MV-4-11 (cell line): ENCODE measurements around the gene MRPS18A.
"Not testable (repeated sequence)": the region's sequence is repeated elsewhere in the genome, so short reads cannot be mapped to it uniquely, and the experiment has no call there.

Source experiments
- DNase-seq: peaks from one replicate; lab custom pipeline; 2025; lab: John Stamatoyannopoulos, UW

MRPS18A gene

DNA sequence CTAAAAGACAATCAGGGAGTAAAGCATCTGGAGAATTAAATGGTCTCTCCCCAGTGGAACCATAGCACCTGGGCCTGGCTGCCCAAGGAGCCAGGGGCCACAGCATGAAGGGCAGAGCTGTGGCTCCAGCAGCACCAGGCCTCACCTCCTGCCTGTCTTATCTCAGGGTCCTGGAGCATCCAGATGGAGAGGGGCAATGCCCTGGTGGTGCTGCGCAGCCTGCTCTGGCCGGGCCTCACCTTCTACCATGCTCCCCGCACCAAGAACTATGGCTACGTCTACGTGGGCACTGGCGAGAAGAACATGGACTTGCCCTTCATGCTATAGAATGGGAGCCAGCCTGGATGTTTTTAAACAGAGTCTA, 17.0 kb downstream of the MRPS18A start:
- DNase-seq, result no peak

DNA sequence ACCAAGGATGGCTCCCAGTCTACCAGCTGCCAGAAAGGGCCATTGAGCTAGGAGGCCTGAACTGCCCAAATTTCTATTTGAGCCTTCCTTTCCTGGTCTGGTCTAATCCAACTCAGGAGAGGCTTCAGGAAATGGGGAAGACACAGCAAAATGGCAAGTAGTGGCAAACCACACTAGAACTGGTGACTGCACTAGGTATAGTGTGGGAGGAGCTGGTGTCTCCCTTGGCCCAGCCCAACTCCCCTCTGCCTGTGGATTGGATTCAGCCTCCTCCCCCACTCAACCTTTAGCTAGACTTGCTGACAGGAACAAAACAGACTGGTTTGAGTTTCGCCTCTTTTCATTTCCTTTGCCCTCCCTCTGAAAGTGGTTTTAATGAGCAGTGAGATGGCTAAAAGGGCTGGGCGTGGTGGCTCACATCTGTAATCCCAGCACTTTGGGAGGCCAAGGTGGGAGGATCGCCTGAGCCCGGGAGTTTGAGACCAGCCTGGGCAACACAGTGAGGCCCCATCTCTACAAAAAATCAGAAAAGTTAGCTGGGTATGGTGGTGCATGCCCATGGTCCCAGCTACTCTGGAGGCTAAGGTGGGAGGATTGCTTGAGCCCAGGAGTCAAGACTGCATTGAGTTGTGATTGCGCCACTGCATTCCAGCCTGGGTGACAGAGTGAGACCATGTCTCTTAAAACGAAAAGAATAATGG, 17.5 kb downstream of the MRPS18A start:
- peak; percentile 63 for DNase-seq

DNA sequence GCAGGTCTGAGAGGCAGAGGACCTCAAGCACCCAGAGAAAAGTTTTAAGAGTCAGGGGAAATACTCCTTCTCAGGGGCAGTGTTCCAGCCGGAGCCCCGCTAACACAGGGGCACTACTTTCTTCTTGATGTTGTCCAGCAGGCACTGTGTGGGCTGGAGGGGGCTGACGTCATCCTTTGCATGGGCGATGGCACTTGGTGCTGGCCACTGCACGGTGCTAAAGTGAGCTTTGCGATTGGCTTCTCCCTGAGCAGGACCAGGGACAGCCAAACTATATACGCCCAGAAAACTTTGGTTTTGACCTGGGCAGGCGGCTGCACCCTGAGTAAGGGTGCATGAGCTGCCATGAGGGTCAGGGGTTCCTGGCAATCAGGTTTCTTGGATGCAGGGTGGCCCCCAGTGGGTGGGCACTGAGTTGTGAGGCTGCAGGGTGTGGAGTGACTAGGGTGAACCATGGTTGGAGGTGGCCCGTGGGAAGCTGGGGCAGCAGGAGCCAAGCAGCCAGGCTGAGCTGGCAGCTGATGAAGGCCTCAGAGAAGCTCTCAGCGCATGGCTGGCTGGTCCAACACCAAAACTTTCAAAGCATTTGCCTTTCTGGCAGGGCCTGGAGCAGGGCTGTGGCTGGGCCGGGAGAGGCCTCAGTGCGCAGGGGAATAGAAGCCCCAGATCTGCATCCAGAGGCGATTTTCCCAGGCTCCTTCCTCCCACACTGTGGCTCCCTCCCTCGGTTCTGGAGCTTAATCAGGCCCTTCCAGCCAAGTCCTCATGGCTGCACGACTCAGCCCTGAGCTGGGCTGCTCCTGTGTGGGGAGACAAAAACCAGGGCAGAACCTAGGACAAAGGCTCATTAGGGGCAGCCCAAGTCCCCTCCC, 18.3 kb downstream of the MRPS18A start:
- DNase-seq, result no peak

DNA sequence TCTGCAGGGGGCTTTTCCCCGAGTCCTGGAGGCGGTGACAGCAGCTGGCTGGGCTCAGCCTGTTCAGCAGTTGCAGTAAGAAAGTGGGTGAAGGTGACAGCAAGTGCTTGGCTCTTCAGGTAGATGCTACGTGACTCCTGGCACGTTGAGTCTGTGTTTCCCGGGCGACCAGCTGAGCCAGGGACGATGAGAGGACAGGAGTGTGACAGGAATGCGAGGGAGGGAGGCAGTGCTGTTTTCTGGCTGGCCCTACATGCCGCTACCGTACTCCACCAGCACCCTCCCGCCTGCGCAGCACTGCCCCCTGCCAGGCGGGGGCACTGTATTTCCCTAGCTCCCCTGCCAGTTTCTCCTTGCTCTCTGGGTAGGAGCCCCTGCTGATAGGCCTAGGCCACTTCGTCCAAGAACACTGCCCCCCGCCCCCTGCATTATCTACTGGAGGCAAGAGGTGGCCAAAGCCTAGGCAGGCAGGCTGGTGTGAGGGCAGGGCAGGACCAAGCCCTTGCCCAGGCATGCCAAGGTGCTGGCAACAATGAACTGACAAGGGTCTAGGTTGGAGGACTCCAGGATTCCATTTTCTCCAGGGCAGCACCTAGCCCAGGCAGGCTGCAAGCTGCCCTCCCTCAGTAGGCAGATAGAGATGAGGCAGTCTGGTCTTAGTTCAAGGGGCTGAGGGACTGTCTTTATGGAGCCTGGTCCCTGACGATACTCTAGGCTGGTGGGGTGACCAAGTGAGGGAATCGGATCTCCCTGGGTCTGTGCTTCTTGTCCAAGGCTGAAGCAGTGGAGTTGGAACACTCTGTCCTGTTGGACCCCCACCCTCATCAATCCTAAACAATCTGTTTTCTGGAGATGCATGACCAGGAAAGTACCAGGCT, 19.2 kb downstream of the MRPS18A start:
- peak; percentile 64 for DNase-seq

DNA sequence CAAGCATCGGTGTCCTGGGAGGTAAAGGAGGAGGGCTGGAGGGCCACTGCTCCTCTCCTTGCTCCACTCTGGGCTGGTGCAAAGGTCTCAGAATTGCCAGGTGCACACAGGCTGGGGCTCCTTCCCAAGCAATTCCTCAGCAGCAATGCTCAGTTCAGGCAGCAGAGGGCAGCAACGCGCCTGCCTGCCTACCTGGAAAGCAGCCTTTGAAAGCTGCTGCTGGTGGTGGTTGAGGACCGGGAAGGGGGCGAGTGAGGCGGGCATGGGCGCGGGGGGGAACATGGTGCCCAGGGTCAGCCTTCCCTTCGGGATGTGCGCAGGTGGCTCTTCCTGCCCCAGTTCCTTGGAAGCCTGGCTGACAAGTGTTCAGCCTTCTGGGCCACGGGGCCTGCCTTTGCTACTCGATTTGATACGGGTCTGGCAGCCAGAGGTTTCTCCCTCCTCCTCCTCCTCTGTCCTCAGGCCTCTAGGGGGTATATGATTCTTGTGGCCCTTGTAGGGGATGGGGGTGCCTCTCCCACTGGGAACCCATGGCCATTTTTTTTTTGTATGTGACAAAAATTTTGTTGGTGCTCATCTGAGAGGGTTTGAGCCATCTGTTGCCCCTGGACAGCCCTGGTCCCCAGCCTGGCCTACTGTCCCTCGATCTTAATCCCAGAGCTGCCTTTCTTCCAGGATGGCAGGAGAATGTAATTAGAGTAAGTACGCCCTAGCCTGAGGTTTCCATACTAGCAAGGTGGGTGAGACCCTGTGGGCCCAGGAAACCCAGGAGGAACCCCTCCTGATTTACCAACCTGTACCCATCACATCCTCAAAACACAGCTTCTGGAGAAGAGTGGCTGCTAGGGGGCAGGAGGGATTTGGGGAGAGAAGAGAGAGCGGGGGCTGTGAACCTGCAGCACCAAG, 20.1 kb downstream of the MRPS18A start:
- peak; percentile 59 for DNase-seq

DNA sequence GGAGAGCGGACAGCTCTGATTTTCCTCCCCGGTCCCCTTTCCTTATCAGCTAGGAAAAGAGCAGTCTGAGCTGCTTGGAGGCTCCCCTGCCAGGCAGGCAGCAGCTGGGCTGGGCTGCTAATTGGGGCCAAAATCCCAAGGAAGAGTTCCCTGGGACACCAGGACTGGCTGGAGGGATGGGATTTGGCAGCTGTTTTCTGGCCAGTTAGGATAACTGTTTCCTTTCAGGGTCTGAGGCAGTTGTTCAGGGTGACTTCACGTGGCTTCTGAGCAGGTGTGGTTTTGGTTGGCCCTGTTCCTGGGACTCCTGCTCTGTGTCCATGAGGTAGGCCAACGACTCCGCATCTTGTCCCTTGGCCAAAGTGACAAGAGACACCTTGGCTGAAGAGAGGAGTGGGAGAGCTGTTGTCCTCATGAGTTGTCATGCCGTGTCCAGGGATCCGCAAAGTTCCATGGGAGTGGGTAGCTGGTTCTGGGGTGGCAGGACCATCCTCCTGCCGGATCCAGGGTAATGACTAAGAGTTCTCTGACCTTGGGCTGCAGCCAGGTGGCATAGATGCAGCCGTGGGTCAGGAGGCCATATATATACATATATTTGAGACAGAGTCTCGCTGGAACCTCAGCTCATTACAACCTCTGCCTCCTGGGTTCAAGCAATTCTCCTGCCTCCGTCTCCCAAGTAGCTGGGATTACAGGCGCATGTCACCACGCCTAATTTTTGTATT, 21.2 kb downstream of the MRPS18A start:
- no peak for DNase-seq

DNA sequence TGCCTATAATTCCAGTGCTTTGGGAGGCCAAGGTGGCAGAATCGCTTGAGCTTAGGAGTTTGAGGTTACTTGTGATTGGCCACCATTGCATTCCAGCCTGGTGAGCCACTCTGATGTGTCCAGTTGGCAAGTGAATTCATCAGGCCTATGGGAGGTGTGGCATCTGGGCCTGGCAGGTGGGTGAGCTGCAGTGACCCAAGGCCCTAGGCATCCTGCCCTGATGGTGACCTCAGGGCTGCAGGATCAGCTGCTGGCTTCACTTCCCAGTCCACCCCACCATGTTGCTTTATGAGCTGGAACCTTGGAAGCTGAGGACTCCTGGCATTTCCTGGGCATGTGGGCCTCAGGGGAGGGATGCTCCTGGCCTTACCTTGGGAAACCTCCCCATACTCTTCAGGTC, 22.2 kb downstream of the MRPS18A start:
- DNase-seq, result no peak

DNA sequence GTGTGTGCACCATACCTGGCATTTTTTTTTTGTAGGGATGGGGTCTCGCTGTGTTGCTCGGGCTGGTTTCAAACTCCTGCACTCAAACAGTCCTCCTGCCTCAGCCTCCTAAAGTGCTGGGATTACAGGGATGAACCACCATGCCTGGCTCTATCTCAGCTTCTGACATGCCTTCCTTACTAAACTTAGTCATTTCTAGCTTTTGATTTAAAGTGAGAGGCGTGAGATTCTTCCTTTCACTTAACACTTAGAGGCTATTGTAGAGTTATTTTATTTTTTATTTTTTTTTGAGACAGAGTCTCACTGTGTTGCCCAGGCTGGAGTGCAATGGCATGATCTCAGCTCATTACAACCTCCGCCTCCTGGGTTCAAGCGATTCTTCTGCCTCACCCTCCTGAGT, 24.6 kb downstream of the MRPS18A start:
- DNase-seq, result not testable (repeated sequence)

- DNase-seq, result no peak
Observed at GRCh38 chr6:43658161-43658560, 29.4 kb downstream of the MRPS18A start.

- no peak for DNase-seq
Observed at GRCh38 chr6:43657221-43657802, 30.3 kb downstream of the MRPS18A start.

GRCh38 chr6:43652822-43653221, 34.8 kb downstream of the MRPS18A start:
- DNase-seq, result not testable (repeated sequence)

GRCh38 chr6:43648248-43648647, 39.3 kb downstream of the MRPS18A start:
- DNase-seq, result no peak

DNA sequence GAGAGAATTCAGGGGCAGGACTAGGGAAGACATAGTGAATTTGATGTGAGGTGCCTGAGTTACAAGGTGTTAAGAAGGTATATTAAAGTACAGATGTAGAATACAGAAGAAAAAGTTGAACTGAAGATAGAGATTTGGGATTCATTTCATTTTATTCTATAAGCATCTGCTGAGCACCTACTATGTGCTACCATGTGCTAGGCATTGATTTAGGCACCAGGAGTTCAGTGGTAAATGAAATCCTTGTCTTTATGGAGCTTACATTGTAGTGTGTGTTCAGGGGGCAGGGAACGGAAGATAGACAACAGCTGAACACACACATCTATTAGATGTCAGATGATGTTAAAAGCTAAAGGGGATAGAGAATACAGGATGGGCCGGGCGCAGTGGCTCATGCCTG, 40.0 kb downstream of the MRPS18A start:
- no peak for DNase-seq

DNA sequence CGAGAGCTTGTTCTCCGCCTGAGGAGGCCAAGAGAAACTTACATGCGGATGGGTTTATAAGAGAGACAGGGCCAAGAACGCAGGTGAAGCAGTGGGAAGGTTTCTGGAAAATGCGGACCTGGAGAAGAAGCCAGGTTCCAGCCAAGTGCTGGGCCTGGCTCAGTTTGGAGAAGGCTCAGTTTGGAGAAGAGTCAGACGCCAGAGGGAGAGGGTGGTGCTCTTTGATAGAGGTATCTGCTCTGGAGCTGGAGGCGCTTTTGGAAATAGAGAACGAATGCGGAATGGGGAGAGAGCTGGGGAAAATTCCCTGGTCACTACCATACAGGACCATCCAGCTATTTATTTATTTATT, 42.0 kb downstream of the MRPS18A start:
- DNase-seq, result no peak

DNA sequence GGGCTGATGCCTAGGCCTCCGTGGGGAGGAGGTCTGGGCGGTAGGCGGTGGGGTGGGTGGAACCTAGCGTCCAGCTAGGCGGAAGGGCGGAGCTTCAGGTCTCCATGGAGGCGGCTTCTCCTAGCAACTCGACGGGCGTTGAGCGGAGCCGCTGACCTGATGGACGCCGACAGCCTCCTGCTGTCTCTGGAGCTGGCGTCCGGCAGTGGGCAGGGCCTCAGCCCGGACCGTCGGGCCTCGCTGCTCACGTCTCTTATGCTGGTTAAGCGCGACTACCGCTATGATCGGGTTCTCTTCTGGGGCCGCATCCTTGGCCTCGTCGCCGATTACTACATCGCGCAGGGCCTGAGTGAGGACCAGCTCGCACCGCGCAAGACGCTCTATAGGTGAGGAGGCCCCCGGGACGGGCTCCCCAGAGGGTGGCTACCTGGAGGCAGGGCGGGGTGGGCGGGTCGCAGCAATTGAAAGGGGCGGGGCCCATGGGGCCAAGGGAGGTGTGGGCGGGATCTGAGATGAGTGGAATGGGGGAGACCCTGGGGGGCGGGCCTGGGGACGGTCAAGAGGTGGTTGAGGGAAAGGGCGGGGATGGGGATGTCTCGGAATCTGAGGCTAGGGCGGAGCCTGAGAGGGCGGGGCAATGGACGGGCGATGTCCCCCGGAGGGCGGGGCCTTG, 42.5 kb downstream of the MRPS18A start, which contains the start of gene RSPH9:
Gene RSPH9, plus strand, starts transcription at position 97 of the 673 bp plus-strand sequence. Its CDS starts 63 bp downstream, at position 160.
- DNase-seq, result no peak

DNA sequence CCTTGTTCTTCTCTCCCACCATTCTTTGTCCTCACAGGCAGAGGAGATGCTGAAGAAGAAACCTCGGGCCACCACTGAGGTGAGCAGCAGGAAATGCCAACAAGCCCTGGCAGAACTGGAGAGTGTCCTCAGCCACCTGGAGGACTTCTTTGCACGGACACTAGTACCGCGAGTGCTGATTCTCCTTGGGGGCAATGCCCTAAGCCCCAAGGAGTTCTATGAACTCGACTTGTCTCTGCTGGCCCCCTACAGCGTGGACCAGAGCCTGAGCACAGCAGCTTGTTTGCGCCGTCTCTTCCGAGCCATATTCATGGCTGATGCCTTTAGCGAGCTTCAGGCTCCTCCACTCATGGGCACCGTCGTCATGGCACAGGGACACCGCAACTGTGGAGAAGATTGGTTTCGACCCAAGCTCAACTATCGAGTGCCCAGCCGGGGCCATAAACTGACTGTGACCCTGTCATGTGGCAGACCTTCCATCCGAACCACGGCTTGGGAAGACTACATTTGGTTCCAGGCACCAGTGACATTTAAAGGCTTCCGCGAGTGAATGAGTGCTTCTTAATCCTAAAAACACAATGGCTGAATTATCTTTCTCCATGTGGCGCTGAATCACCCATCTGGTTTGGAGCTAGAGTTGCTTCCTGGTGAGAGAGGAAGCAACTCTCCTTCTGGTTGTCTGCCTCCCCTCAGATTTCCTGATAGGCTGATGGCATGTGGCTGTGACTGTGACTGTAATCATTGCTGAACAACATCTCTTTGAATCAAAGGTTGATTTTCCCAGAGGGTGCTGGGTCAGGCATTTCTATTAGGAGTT, 47.4 kb downstream of the MRPS18A start:
- DNase-seq, result peak; percentile 28

- no peak for DNase-seq
Observed at GRCh38 chr6:43636308-43636659, 51.3 kb downstream of the MRPS18A start.

DNA sequence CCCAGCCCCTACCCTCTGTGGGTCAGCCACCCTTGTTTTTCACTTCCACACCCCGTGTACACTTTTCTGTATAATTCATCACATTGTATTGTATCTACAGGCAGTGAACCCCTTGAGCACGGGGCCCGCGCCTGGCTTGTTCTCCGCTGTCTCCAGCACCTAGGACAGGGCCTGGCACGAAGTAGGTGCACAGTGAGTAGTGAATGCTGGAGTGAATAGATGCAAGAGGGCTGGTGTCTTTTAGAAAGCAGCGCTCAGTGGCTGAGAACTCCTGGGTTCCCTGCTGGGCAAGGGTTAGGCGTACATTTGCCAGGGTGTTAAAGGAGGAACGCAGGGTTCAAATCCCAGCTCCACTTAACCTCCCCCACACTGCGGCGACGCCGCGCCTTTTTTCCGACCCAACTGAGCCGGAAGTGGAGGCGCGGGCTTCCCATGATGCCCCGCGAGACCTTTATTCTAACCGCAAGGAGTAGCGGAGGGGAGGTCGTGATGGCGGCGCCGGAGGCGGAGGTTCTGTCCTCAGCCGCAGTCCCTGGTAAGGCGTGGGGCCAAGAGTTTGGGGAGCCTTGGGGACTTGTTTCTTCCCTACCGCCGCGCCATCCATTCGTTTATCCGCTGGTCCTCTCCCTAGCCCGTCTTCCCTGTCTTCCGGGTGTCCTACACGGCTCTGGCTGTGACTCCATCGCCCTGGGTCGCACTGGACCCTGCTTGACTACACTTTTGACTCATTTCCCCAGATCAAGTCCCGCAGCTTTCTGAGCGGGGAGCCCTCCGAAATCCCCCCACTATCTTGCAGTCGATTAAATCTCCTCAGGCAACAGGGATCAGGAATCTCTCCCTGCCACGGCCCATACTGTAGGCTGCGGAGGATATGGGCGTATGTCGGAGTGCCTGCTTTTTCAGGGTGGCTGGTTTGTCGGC, 51.9 kb downstream of the MRPS18A start, which contains the start of gene MAD2L1BP:
Gene MAD2L1BP, plus strand, starts transcription at position 454 of the 921 bp plus-strand sequence. Its CDS starts 36 bp downstream, at position 490.
- DNase-seq, result peak; percentile 81
